ENCODE measurements around the gene SLC25A25.

DNA sequence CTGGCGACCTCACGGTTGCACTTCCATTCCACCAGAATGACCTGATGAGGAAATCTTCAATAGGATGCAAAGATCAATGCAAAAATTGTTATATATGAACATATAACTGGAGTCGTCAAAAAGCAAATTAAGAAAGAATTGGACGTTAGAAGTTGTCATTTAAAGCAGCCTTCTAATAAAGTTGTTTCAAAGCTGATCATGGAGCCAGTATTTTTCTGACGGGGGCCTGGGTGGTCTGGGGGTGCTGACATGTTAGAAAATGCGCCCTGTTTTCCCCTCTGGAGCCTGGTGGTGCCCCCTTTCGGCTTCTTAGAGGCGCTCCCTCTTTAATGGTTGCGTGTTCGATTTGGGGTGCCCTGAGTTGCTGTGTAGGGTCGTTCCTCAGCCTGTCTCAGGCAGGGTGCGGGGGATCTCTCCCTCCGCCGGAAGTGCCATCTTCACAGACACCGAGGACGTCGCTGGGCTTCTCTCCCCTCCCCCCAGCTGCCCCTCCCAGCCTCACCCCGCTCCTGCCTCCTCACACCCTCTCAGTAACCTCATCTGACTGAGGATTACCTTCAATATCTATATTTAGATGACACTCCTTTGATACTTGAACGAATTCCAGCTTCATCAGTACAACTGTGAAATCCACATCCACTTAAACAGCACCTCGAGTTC is 41.1 kb downstream of the SLC25A25 start:
- TF ChIP-seq, protein P1, sequence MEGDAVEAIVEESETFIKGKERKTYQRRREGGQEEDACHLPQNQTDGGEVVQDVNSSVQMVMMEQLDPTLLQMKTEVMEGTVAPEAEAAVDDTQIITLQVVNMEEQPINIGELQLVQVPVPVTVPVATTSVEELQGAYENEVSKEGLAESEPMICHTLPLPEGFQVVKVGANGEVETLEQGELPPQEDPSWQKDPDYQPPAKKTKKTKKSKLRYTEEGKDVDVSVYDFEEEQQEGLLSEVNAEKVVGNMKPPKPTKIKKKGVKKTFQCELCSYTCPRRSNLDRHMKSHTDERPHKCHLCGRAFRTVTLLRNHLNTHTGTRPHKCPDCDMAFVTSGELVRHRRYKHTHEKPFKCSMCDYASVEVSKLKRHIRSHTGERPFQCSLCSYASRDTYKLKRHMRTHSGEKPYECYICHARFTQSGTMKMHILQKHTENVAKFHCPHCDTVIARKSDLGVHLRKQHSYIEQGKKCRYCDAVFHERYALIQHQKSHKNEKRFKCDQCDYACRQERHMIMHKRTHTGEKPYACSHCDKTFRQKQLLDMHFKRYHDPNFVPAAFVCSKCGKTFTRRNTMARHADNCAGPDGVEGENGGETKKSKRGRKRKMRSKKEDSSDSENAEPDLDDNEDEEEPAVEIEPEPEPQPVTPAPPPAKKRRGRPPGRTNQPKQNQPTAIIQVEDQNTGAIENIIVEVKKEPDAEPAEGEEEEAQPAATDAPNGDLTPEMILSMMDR (IDR thresholded peaks at IDR 0.05), result no peak
- no peak for TF ChIP-seq POLR2A (IDR thresholded peaks at IDR 0.05)

All from adrenal gland (tissue), 5 donors.